Smooth muscle cell (in vitro differentiated cells): ENCODE data around the gene TCEAL6. TPM values are rescaled to one million over a fixed set of nuclear protein-coding genes. Genes with fewer than 3 reads are reported as not detected.
"Not testable (repeated sequence)": the region's sequence is repeated elsewhere in the genome, so short reads cannot be mapped to it uniquely, and the experiment has no call there.

Experiments
- DNase-seq: peaks from one replicate; lab custom pipeline; 2025; ENCODE audit not compliant: unreplicated experiment; lab: John Stamatoyannopoulos, UW
- H2AFZ ChIP-seq: fragments of 200-600 bp; sonication (generic); 2 replicates; pipeline ENCODE4 v1.6.0; 2016; ENCODE audit warnings: antibody characterized with exemption, low read depth, mild to moderate bottlenecking
- H3F3A ChIP-seq: fragments of 200-600 bp; sonication (generic); 2 replicates; pipeline ENCODE4 v1.6.0; 2017; ENCODE audit warnings: antibody characterized with exemption, low read depth
- H3K27ac ChIP-seq: fragments of 200-600 bp; sonication (generic); 2 replicates; pipeline ENCODE4 v1.5.1; 2016; ENCODE audit warnings: low read depth, mild to moderate bottlenecking
- H3K27me3 ChIP-seq: fragments of 200-600 bp; sonication (generic); 2 replicates; pipeline ENCODE4 v1.6.1; 2016; ENCODE audit warnings: low read depth, mild to moderate bottlenecking
- H3K36me3 ChIP-seq: fragments of 200-600 bp; sonication (generic); 2 replicates; pipeline ENCODE4 v1.5.1; 2016; ENCODE audit warnings: low read depth
- H3K4me1 ChIP-seq: fragments of 200-600 bp; sonication (generic); 2 replicates; pipeline ENCODE4 v1.5.1; 2016; ENCODE audit warnings: low read depth
- H3K4me2 ChIP-seq: fragments of 200-600 bp; sonication (generic); 2 replicates; pipeline ENCODE4 v1.6.0; 2016; ENCODE audit warnings: mild to moderate bottlenecking
- H3K4me3 ChIP-seq: fragments of 200-600 bp; sonication (generic); 2 replicates; pipeline ENCODE4 v1.5.1; 2016; ENCODE audit warnings: mild to moderate bottlenecking
- H3K79me2 ChIP-seq: fragments of 200-600 bp; sonication (generic); 2 replicates; pipeline ENCODE4 v1.6.0; 2016; ENCODE audit warnings: low read depth, mild to moderate bottlenecking
- H3K9ac ChIP-seq: fragments of 200-600 bp; sonication (generic); 2 replicates; pipeline ENCODE4 v1.6.0; 2016; ENCODE audit warnings: low read depth
- H3K9me3 ChIP-seq: fragments of 200-600 bp; sonication (generic); replicated peaks from 2 replicates; pipeline ENCODE4 v1.5.1; 2016; ENCODE audit warnings: low read depth
- H4K20me1 ChIP-seq: fragments of 200-600 bp; sonication (generic); 2 replicates; pipeline ENCODE4 v1.6.0; 2016; ENCODE audit warnings: low read depth
- CTCF ChIP-seq: fragments of 200-600 bp; sonication (generic); IDR thresholded peaks from 2 replicates; pipeline ENCODE4 v1.5.1; 2017; ENCODE audit warnings: borderline replicate concordance, mild to moderate bottlenecking, antibody characterized with exemption; ENCODE audit not compliant: insufficient read depth, poor library complexity, severe bottlenecking
- WGBS: methylation state at CpG from one replicate; pipeline ENCODE4 v1.1.7; 2016; ENCODE audit warnings: low lambda C conversion rate; 5-methylcytosine and 5-hydroxymethylcytosine counted together
- polyA plus RNA-seq: library from polyadenylated mRNA; unstranded; fragments of >200 nt; fragmentation: Nextera tagmentation; extraction: Ambion mirVana; gene quantifications from 2 replicates; pipeline ENCODE4 v1.2.1, GENCODE V29; 2016
- total RNA-seq: library from RNA; depleted of rRNA; stranded (reverse); fragments of >200 nt; gene quantifications from 2 replicates; pipeline ENCODE4 v1.2.3, GENCODE V29; 2014

The TCEAL6 gene
- total and polyA plus RNA-seq, 2 experiments from 2014 or later, result not detected

GRCh38 chrX:102126863-102127262 is 15.4 kb downstream of the TCEAL6 start:
- WGBS, result 58% methylated on average over 8 of the region's 8 CpGs
- Histone ChIP-seq H3K79me2 (no peaks in the 10 kb centered on the region), H3K9ac (no peak overlapping the region), H3K36me3 (no peaks in the 10 kb centered on the region), H2AFZ (no peak overlapping the region), H3K27ac (no peak overlapping the region), H3K4me3 (no peak overlapping the region), H4K20me1 (no peaks in the 10 kb centered on the region), H3K4me2 (no peak overlapping the region), H3K9me3 (no peaks in the 10 kb centered on the region), H3K27me3 (peaks cover 9% of the 10 kb centered on the region), H3K4me1 (no peaks in the 10 kb centered on the region), H3F3A (no peaks in the 10 kb centered on the region)
- TF ChIP-seq CTCF, result no peak
- DNase-seq, result no peak

- not testable (repeated sequence) for H3K36me3 ChIP-seq, H4K20me1 ChIP-seq, H3F3A ChIP-seq, H3K27ac ChIP-seq, H3K79me2 ChIP-seq, H3K4me3 ChIP-seq, H3K4me2 ChIP-seq, H3K9me3 ChIP-seq, H2AFZ ChIP-seq, DNase-seq, H3K4me1 ChIP-seq, H3K9ac ChIP-seq, H3K27me3 ChIP-seq
- WGBS, result 54% methylated on average over 18 of the region's 21 CpGs
These were observed 16.0 kb downstream of the TCEAL6 start for GRCh38 chrX:102126080-102126818.

GRCh38 chrX:102125436-102125835 is 16.8 kb downstream of the TCEAL6 start, which contains the start of gene TCEAL2:
Gene TCEAL2 (plus strand): TSS chrX:102125679. CDS start chrX:102126831, 1,152 bp downstream.
- not testable (repeated sequence) for H3K9me3 ChIP-seq, H3K4me2 ChIP-seq

GRCh38 chrX:102125014-102125413 is 17.3 kb downstream of the TCEAL6 start:
- H3K36me3 ChIP-seq, H3K4me1 ChIP-seq, H3K79me2 ChIP-seq, H3K27me3 ChIP-seq, DNase-seq, H3K4me2 ChIP-seq, H3F3A ChIP-seq, H4K20me1 ChIP-seq, H3K27ac ChIP-seq, H3K9me3 ChIP-seq, H2AFZ ChIP-seq, H3K9ac ChIP-seq: not testable (repeated sequence)
- peak overlapping the region; percentile 15 for H3K4me3 ChIP-seq
- WGBS, result 47% methylated on average over 9 of the region's 10 CpGs

More at GRCh38 chrX:102125436-102125835, 16.8 kb downstream of the TCEAL6 start, which contains the start of gene TCEAL2:
- not testable (repeated sequence) for H3K9ac ChIP-seq, H3F3A ChIP-seq, H2AFZ ChIP-seq, DNase-seq, H3K79me2 ChIP-seq, H3K27ac ChIP-seq, H4K20me1 ChIP-seq, H3K36me3 ChIP-seq, H3K27me3 ChIP-seq, H3K4me1 ChIP-seq
- 54% methylated on average over 8 of the region's 38 CpGs for WGBS
- peak within 1 kb of the TSS; percentile 15 for H3K4me3 ChIP-seq

- Histone ChIP-seq H3K27ac (no peak overlapping the region), H3F3A (no peaks in the 10 kb centered on the region), H3K27me3 (no peaks in the 10 kb centered on the region), H2AFZ (no peak overlapping the region), H3K36me3 (no peaks in the 10 kb centered on the region), H3K79me2 (no peaks in the 10 kb centered on the region), H3K4me2 (no peak overlapping the region), H3K4me1 (no peaks in the 10 kb centered on the region), H3K9ac (no peak overlapping the region), H3K4me3 (no peak overlapping the region), H4K20me1 (no peaks in the 10 kb centered on the region), H3K9me3 (peaks cover 13% of the 10 kb centered on the region)
- 83% methylated on average over 1 of the region's 2 CpGs for WGBS
- no peak for DNase-seq
- TF ChIP-seq CTCF, result no peak
These were observed 26.5 kb downstream of the TCEAL6 start for GRCh38 chrX:102115748-102116147.
